Ishikawa (cell line): ENCODE data around the gene ADAM15.

ENCODE experiments used
- EGR1 ChIP-seq: IDR thresholded peaks from 2 replicates; pipeline ENCODE4 v1.6.1; 2012
- EP300 ChIP-seq: IDR thresholded peaks from 2 replicates; pipeline ENCODE4 v1.6.1; 2012; ENCODE audit warnings: borderline replicate concordance
- MAX ChIP-seq: IDR thresholded peaks from 2 replicates; pipeline ENCODE4 v1.6.1; 2012
- RAD21 ChIP-seq: IDR thresholded peaks from 2 replicates; pipeline ENCODE4 v1.6.1; 2012; ENCODE audit warnings: low read depth
- TAF1 ChIP-seq: IDR thresholded peaks from 2 replicates; pipeline ENCODE4 v1.6.1; 2012; ENCODE audit warnings: low read depth, mild to moderate bottlenecking

GRCh38 chr1:155040358-155041093 lies 10.6 kb upstream of the ADAM15 start:
- TF ChIP-seq EGR1 (no peak), TAF1 (no peak), EP300 (no peak), MAX (no peak), RAD21 (no peak)
